Kidney (tissue), 2 donors: ENCODE data around the gene FAM185A. TPM values are rescaled to one million over a fixed set of nuclear protein-coding genes. Genes with fewer than 3 reads are reported as not detected.

Experiments used
- polyA plus RNA-seq: library from polyadenylated mRNA; stranded (reverse); fragments of 350-450 nt; fragmentation: Illumina TruSeq; extraction: RNeasy Lipid Tissue Mini Kit (QIAGEN cat#74804); gene quantifications from one replicate; pipeline ENCODE4 v1.2.3, GENCODE V29; 2014; ENCODE audit warnings: low read depth, low replicate concordance; ENCODE audit not compliant: insufficient read depth
- total RNA-seq: library from RNA; stranded (reverse); fragmentation: NEBNext Ultra II Directional; extraction: Animal tissue kit (Norgen Biotek cat#: 25700); gene quantifications from one replicate; pipeline ENCODE4 v1.2.1, GENCODE V29; 2021
- donor health status: DM: yes; HTN: yes; CAD: no.

The FAM185A gene
- total and polyA plus RNA-seq, 2 donors from 2014 or later: 6.5 to 10.4 TPM

Other genes with a start within 250 kb of the FAM185A start
- 22.5 TPM for gene RASA4B, start 231.2 kb upstream of the FAM185A start, total RNA-seq
- gene RASA4B, start 231.2 kb upstream of the FAM185A start, polyA plus RNA-seq: 24.0 TPM
- 21.6 TPM for gene UPK3BL2, start 205.3 kb upstream of the FAM185A start, total RNA-seq
- 6.8 TPM for gene UPK3BL2, start 205.3 kb upstream of the FAM185A start, polyA plus RNA-seq
- gene SPDYE2, start 197.8 kb upstream of the FAM185A start, total RNA-seq: 0.50 TPM
- not detected for gene SPDYE2, start 197.8 kb upstream of the FAM185A start, polyA plus RNA-seq
- gene POLR2J3, start 176.4 kb upstream of the FAM185A start, total RNA-seq: 48.0 TPM
- 70.8 TPM for gene POLR2J3, start 176.4 kb upstream of the FAM185A start, polyA plus RNA-seq
- gene RASA4, start 132.2 kb upstream of the FAM185A start, total RNA-seq: 63.3 TPM
- gene RASA4, start 132.2 kb upstream of the FAM185A start, polyA plus RNA-seq: 47.0 TPM
- gene UPK3BL1, start 106.2 kb upstream of the FAM185A start, total RNA-seq: 23.9 TPM
- 44.5 TPM for gene UPK3BL1, start 106.2 kb upstream of the FAM185A start, polyA plus RNA-seq
- gene SPDYE2B, start 98.7 kb upstream of the FAM185A start, total RNA-seq: not detected
- not detected for gene SPDYE2B, start 98.7 kb upstream of the FAM185A start, polyA plus RNA-seq
- 10.5 TPM for gene POLR2J2, start 77.3 kb upstream of the FAM185A start, total RNA-seq
- gene POLR2J2, start 77.3 kb upstream of the FAM185A start, polyA plus RNA-seq: 0.62 TPM
- gene LRRC17, start 164.0 kb downstream of the FAM185A start, total RNA-seq: 4.0 TPM
- gene LRRC17, start 164.0 kb downstream of the FAM185A start, polyA plus RNA-seq: 2.1 TPM